HG03442 (cell line): ENCODE measurements around the gene USF1.
"Not testable (repeated sequence)": the region's sequence is repeated elsewhere in the genome, so short reads cannot be mapped to it uniquely, and the experiment has no call there.

ENCODE experiments used
- ATAC-seq: cut with Tn5 transposase; IDR thresholded peaks from one replicate; pipeline ENCODE4 v1.9.1; 2021; ENCODE audit warnings: mild to moderate bottlenecking, moderate library complexity; ENCODE audit not compliant: unreplicated experiment

Gene USF1

GRCh38 chr1:161048949-161049722 is 3.4 kb upstream of the USF1 start:
- ATAC-seq, result no peak

- ATAC-seq, result no peak
Measured at GRCh38 chr1:161047436-161048420, 2.0 kb upstream of the USF1 start.

- ATAC-seq, result no peak
Measured at GRCh38 chr1:161046605-161047228, 940 bp upstream of the USF1 start.

GRCh38 chr1:161044908-161045735 is 655 bp downstream of the USF1 start:
- ATAC-seq, result peak; percentile 42

GRCh38 chr1:161044535-161044907 is 1.3 kb downstream of the USF1 start:
- no peak for ATAC-seq

GRCh38 chr1:161039546-161039945 is 6.2 kb downstream of the USF1 start:
- ATAC-seq, result no peak

GRCh38 chr1:161039154-161039545 is 6.6 kb downstream of the USF1 start:
- ATAC-seq, result no peak

- ATAC-seq, result peak; percentile 82
Measured at GRCh38 chr1:161038523-161039153, 7.1 kb downstream of the USF1 start, which contains the start of gene TSTD1. TSTD1 (minus strand) TSS chr1:161038964; CDS start chr1:161038889, 75 bp downstream.

GRCh38 chr1:161037661-161038522 is 7.9 kb downstream of the USF1 start:
- no peak for ATAC-seq

- no peak for ATAC-seq
Measured at GRCh38 chr1:161033751-161034150, 12.0 kb downstream of the USF1 start.

GRCh38 chr1:161032409-161032808 is 13.4 kb downstream of the USF1 start:
- no peak for ATAC-seq

- no peak for ATAC-seq
Measured at GRCh38 chr1:161031874-161032273, 13.9 kb downstream of the USF1 start.

GRCh38 chr1:161029466-161029865 is 16.3 kb downstream of the USF1 start:
- not testable (repeated sequence) for ATAC-seq

- not testable (repeated sequence) for ATAC-seq
Measured at GRCh38 chr1:161026954-161027353, 18.8 kb downstream of the USF1 start.

GRCh38 chr1:161022432-161022831 is 23.3 kb downstream of the USF1 start:
- not testable (repeated sequence) for ATAC-seq

- no peak for ATAC-seq
Measured at GRCh38 chr1:161021970-161022353, 23.8 kb downstream of the USF1 start.

GRCh38 chr1:161021165-161021969 is 24.4 kb downstream of the USF1 start:
- peak; percentile 85 for ATAC-seq

- peak; percentile 19 for ATAC-seq
Measured at GRCh38 chr1:161020509-161021164, 25.1 kb downstream of the USF1 start, which contains the start of gene F11R. F11R (minus strand) TSS chr1:161021152; CDS start chr1:161021073, 79 bp downstream.
